HepG2 (cell line): ENCODE measurements around the gene XPO1. TPM values are rescaled to one million over a fixed set of nuclear protein-coding genes. Genes with fewer than 3 reads are reported as not detected.

Source experiments
- ISL2 ChIP-seq: sonication (generic); formaldehyde crosslinking; IDR thresholded peaks from 2 replicates; pipeline ENCODE4 v1.5.0; 2020; ENCODE audit warnings: missing genetic modification reagents
- KLF6 ChIP-seq: IDR thresholded peaks from 2 replicates; pipeline ENCODE4 v1.8.0; 2016; ENCODE audit warnings: missing biosample characterization, missing genetic modification reagents
- PITX1 ChIP-seq: sonication (generic); formaldehyde crosslinking; IDR thresholded peaks from 2 replicates; pipeline ENCODE4 v1.5.1; 2020; ENCODE audit warnings: mild to moderate bottlenecking, missing genetic modification reagents
- SIX1 ChIP-seq: sonication (generic); formaldehyde crosslinking; IDR thresholded peaks from 2 replicates; pipeline ENCODE4 v1.4.0; 2020; ENCODE audit warnings: missing genetic modification reagents, borderline replicate concordance
- SP5 ChIP-seq: IDR thresholded peaks from 2 replicates; pipeline ENCODE4 v1.6.1; 2016; ENCODE audit warnings: low read depth, borderline replicate concordance
- SRSF4 ChIP-seq: fragments of 200-400 bp; formaldehyde crosslinking; IDR thresholded peaks from one replicate; pipeline ENCODE4 v1.6.1; 2018; ENCODE audit warnings: mild to moderate bottlenecking, low read depth, low read length, moderate library complexity; ENCODE audit not compliant: poor library complexity, severe bottlenecking
- TARDBP ChIP-seq: sonication (generic); formaldehyde crosslinking; IDR thresholded peaks from 2 replicates; pipeline ENCODE4 v1.8.0; 2022; ENCODE audit warnings: mild to moderate bottlenecking, missing genetic modification reagents
- ZNF205 ChIP-seq: IDR thresholded peaks from 2 replicates; pipeline ENCODE4 v1.6.1; 2018; ENCODE audit warnings: missing biosample characterization, missing genetic modification reagents
- ZNF225 ChIP-seq: sonication (generic); formaldehyde crosslinking; IDR thresholded peaks from 2 replicates; pipeline ENCODE4 v1.4.0; 2020; ENCODE audit warnings: mild to moderate bottlenecking, missing genetic modification reagents
- ZNF350 ChIP-seq: sonication (generic); formaldehyde crosslinking; IDR thresholded peaks from 2 replicates; pipeline ENCODE4 v1.4.0; 2020; ENCODE audit warnings: mild to moderate bottlenecking, low read depth, missing genetic modification reagents, borderline replicate concordance
- ZNF432 ChIP-seq: sonication (generic); formaldehyde crosslinking; IDR thresholded peaks from 2 replicates; pipeline ENCODE4 v1.5.0; 2020; ENCODE audit warnings: missing genetic modification reagents, mild to moderate bottlenecking, borderline replicate concordance
- ZNF674 ChIP-seq: sonication (generic); formaldehyde crosslinking; IDR thresholded peaks from 2 replicates; pipeline ENCODE4 v1.5.0; 2020; ENCODE audit warnings: low read depth, mild to moderate bottlenecking, missing genetic modification reagents
- ZNF772 ChIP-seq: sonication (generic); formaldehyde crosslinking; IDR thresholded peaks from 2 replicates; pipeline ENCODE4 v1.5.0; 2020; ENCODE audit warnings: mild to moderate bottlenecking, missing genetic modification reagents
- ZSCAN29 ChIP-seq: sonication (generic); formaldehyde crosslinking; conservative IDR thresholded peaks from 2 replicates; pipeline ENCODE4 v1.4.0; 2020; ENCODE audit warnings: mild to moderate bottlenecking, missing genetic modification reagents
- polyA plus RNA-seq, 8 experiments: library from polyadenylated mRNA; depleted of rRNA in 3 of 8; stranded (reverse) in 7 of 8; unstranded in 1 of 8; fragments of >200 nt; fragmentation: Illumina TruSeq in 4 of 8; extraction: Trizol in 4 of 8; gene quantifications; 2 replicates each; pipeline versions ENCODE4 v1.2.1 to v1.2.3, GENCODE V29; 2011 to 2016; ENCODE audit warnings: low read depth in 4 of 8, missing spikeins in 1 of 8, mixed read lengths in 1 of 8; ENCODE audit not compliant: insufficient read depth in 1 of 8
- total RNA-seq, 5 experiments: library from RNA; depleted of rRNA; stranded (reverse); fragments of >200 nt; fragmentation: Illumina TruSeq; extraction: Trizol; gene quantifications; 2 replicates each; pipeline ENCODE4 v1.2.3, GENCODE V29; 2016; ENCODE audit warnings: low read depth in 1 of 5
- TF ChIP-seq, protein P1 (sequence below): sonication (generic); formaldehyde crosslinking; IDR thresholded peaks from 2 replicates; pipeline ENCODE4 v1.4.0; 2020; ENCODE audit warnings: missing genetic modification reagents, mild to moderate bottlenecking, borderline replicate concordance
- TF ChIP-seq, protein P2 (sequence below): sonication (generic); formaldehyde crosslinking; IDR thresholded peaks from 2 replicates; pipeline ENCODE4 v1.9.0; 2022; ENCODE audit warnings: low read depth, missing genetic modification reagents
- TF ChIP-seq, protein P3 (sequence below): sonication (generic); formaldehyde crosslinking; IDR thresholded peaks from 2 replicates; pipeline ENCODE4 v1.8.0; 2022; ENCODE audit warnings: low read depth, missing genetic modification reagents
- TF ChIP-seq, protein P4 (sequence below): sonication (generic); formaldehyde crosslinking; IDR thresholded peaks from 2 replicates; pipeline ENCODE4 v1.4.0; 2020; ENCODE audit warnings: mild to moderate bottlenecking, missing genetic modification reagents, borderline replicate concordance
- TF ChIP-seq, protein P5 (sequence below): IDR thresholded peaks from 2 replicates; pipeline ENCODE4 v1.6.1; 2016; ENCODE audit warnings: missing compliant biosample characterization, missing genetic modification reagents, borderline replicate concordance

Gene XPO1
- total and polyA plus RNA-seq, 2 of the 13 experiments (the other 11 are each of a cell fraction or from before 2014, with no cell fraction given) = 67.4 to 212 TPM

DNA sequence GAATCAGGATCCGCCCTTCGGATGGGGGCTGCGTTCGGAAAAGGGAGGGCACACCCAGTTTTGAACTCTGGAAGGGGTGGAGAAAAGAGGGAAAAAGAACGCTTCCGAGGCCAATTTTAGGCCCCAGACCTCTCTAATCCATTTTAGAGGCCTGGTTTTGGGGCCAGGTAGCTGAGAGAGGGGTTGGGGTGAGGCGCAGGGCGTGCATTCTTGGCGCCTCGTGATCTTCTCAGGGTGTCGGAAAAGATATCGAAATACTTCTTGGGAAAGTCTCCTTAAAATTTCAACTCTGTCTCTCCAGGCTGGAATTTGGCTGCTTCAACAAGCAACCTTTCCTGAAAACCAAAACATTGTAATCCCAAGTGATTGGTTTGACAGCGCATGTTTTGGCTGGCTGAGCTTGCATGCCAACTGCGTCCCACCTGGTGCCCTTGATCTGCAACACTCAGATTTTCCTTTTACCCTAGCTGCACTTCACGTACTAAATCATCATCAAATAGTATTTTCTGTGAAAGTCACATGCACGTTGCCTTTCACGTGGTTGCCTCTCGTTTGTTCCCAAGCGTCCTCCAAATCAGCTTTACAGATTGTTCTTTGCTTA, 864 bp upstream of the XPO1 start (continued):
- TF ChIP-seq, protein P1, sequence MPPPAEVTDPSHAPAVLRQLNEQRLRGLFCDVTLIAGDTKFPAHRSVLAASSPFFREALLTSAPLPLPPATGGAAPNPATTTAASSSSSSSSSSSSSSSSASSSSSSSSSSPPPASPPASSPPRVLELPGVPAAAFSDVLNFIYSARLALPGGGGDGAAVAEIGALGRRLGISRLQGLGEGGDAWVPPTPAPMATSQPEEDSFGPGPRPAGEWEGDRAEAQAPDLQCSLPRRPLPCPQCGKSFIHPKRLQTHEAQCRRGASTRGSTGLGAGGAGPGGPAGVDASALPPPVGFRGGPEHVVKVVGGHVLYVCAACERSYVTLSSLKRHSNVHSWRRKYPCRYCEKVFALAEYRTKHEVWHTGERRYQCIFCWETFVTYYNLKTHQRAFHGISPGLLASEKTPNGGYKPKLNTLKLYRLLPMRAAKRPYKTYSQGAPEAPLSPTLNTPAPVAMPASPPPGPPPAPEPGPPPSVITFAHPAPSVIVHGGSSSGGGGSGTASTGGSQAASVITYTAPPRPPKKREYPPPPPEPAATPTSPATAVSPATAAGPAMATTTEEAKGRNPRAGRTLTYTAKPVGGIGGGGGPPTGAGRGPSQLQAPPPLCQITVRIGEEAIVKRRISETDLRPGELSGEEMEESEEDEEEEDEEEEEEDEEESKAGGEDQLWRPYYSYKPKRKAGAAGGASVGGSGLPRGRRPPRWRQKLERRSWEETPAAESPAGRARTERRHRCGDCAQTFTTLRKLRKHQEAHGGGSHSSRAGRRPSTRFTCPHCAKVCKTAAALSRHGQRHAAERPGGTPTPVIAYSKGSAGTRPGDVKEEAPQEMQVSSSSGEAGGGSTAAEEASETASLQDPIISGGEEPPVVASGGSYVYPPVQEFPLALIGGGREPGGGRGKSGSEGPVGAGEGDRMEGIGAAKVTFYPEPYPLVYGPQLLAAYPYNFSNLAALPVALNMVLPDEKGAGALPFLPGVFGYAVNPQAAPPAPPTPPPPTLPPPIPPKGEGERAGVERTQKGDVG (CRISPR knock-in tag) = no peak
- TF ChIP-seq ZNF205 (CRISPR knock-in tag) (peak; percentile 12), ZNF432 (no peak), ZNF225 (CRISPR knock-in tag) (no peak), PITX1 (CRISPR knock-in tag) (no peak; the same call in 1 of the 2 replicates), ISL2 (CRISPR knock-in tag) (no peak; the same call in 1 of the 2 replicates), SIX1 (CRISPR knock-in tag) (0 out of 2 replicates have a peak, but pooled peaks have one; percentile 23), SRSF4 (no peak), KLF6 (CRISPR knock-in tag) (no peak), ZNF350 (CRISPR knock-in tag) (no peak; the same call in 1 of the 2 replicates), TARDBP (CRISPR knock-in tag) (no peak), ZNF772 (CRISPR knock-in tag) (no peak), ZSCAN29 (CRISPR knock-in tag) (peak; percentile 3; the same call in 1 of the 2 replicates), SP5 (CRISPR knock-in tag) (no peak), ZNF674 (CRISPR knock-in tag) (no peak)
- TF ChIP-seq, protein P2, sequence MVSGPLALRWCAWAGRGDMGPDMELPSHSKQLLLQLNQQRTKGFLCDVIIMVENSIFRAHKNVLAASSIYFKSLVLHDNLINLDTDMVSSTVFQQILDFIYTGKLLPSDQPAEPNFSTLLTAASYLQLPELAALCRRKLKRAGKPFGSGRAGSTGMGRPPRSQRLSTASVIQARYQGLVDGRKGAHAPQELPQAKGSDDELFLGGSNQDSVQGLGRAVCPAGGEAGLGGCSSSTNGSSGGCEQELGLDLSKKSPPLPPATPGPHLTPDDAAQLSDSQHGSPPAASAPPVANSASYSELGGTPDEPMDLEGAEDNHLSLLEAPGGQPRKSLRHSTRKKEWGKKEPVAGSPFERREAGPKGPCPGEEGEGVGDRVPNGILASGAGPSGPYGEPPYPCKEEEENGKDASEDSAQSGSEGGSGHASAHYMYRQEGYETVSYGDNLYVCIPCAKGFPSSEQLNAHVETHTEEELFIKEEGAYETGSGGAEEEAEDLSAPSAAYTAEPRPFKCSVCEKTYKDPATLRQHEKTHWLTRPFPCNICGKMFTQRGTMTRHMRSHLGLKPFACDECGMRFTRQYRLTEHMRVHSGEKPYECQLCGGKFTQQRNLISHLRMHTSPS (CRISPR knock-in tag) = no peak
- TF ChIP-seq, protein P3, sequence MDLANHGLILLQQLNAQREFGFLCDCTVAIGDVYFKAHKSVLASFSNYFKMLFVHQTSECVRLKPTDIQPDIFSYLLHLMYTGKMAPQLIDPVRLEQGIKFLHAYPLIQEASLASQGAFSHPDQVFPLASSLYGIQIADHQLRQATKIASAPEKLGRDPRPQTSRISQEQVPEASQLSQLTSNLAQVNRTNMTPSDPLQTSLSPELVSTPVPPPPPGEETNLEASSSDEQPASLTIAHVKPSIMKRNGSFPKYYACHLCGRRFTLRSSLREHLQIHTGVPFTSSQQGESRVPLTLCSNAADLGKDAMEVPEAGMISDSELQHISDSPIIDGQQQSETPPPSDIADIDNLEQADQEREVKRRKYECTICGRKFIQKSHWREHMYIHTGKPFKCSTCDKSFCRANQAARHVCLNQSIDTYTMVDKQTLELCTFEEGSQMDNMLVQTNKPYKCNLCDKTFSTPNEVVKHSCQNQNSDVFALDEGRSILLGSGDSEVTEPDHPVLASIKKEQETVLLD = no peak
- TF ChIP-seq, protein P4, sequence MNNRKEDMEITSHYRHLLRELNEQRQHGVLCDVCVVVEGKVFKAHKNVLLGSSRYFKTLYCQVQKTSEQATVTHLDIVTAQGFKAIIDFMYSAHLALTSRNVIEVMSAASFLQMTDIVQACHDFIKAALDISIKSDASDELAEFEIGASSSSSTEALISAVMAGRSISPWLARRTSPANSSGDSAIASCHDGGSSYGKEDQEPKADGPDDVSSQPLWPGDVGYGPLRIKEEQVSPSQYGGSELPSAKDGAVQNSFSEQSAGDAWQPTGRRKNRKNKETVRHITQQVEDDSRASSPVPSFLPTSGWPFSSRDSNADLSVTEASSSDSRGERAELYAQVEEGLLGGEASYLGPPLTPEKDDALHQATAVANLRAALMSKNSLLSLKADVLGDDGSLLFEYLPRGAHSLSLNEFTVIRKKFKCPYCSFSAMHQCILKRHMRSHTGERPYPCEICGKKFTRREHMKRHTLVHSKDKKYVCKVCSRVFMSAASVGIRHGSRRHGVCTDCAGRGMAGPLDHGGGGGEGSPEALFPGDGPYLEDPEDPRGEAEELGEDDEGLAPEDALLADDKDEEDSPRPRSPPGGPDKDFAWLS (CRISPR knock-in tag) = peak; percentile 74; the same call in 1 of the 2 replicates
- TF ChIP-seq, protein P5, sequence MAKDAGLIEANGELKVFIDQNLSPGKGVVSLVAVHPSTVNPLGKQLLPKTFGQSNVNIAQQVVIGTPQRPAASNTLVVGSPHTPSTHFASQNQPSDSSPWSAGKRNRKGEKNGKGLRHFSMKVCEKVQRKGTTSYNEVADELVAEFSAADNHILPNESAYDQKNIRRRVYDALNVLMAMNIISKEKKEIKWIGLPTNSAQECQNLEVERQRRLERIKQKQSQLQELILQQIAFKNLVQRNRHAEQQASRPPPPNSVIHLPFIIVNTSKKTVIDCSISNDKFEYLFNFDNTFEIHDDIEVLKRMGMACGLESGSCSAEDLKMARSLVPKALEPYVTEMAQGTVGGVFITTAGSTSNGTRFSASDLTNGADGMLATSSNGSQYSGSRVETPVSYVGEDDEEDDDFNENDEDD (CRISPR knock-in tag) = no peak; the same call in 1 of the 2 replicates
